Activated CD4-positive, alpha-beta T cell treated with anti-CD3 and anti-CD28 coated beads, Interleukin-2, amount 50 U/mL, for 4 hours (primary cell): ENCODE results near the gene PICALM.

Experiments used
- DNase-seq, 2 experiments: peaks; one replicate each; pipeline ENCODE4 v3.0.0-alpha.2; 2020

PICALM gene

GRCh38 chr11:86046116-86046515 is 22.8 kb downstream of the PICALM start:
- DNase-seq: no peak

DNA sequence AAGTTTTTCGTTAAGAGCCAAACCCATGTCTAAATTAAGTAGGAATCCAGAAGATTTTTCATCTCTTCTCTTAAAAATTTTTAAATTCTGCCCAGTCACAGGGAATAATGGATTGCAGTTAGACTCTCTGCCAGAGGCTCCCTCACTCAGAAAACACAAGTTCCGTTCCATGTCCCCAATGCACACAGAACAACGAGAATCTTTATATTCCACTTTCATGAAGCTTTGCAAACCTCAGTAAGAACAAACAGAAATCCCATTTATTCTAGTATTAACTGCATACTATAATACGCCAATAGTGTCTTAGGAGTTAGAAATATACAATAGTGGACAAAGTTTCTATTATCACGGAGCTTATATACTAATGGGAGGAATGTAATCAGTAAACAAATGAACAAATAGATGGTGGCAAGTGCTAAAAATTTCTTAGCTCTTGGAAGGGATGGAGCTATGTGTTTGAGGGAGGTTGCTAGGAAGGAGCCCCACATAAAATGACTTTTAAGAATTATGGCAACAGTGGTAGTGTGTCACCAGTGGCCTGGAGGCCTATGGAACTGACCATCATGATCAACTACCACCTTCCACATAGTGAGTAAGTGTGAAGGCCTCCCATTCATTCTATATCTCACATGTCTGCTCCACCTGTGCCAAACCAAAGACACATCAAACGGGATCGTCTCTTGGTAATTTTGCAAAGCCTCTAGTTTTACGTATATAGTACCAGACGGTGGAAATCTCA is 24.9 kb downstream of the PICALM start:
- DNase-seq: no peak

DNA sequence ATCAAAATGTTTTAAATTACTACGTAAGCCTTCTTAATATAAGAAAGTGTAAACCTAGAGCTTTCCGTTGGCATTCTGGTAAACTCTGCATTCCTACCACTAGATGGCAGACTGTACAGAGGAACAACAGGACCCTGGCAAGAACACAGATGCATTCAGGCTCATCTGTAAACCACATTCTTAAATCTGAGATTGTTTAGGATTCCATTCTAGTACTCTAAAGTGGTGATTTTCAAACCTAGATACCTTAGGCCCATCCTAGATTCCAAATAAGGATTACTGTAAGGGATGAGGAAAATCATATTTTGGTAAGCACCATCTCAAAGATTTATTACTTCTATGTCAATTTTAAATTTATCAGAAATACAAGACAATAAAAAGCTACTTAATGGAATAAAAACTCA is 26.9 kb downstream of the PICALM start:
- peak in 1 of 2 experiments; percentile 12 for DNase-seq

GRCh38 chr11:86040919-86041850 is 27.7 kb downstream of the PICALM start:
- no peak for DNase-seq

DNA sequence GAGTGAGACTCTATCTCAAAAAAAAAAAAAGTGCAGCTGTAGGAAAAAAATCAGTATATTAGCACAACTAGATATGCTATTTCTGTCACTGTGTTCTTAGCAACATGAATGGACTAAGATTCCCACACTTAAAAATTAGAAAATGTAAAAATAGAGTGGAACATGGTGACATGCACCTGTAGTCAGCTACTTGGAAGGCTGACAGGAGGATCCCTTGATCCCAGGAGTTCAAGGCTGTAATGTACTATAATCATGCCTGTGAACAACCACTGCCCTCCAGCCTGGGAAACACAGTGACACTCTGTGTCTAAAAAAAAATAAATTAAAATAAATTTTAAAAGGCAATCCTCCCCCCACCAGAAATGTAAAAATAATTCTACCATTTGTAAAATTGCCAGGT is 29.8 kb downstream of the PICALM start:
- DNase-seq: no peak

DNA sequence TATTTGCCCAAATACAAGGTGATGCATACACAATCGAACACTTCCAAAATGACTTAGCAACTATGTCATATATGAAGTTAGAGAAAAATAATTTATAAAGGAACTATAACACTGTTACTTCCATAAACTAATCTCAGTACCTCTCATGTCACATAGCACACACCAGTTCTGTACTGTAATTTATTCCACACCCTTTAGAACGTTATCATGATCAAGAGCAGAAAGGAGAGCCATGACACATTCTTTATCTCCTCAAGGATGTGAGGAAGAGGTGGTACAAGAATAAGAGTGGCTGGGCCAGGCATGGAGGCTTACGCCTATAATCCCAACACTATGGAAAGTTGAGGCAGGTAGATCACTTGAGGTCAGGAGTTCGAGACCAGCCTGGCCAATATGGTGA is 31.1 kb downstream of the PICALM start:
- DNase-seq: no peak

DNA sequence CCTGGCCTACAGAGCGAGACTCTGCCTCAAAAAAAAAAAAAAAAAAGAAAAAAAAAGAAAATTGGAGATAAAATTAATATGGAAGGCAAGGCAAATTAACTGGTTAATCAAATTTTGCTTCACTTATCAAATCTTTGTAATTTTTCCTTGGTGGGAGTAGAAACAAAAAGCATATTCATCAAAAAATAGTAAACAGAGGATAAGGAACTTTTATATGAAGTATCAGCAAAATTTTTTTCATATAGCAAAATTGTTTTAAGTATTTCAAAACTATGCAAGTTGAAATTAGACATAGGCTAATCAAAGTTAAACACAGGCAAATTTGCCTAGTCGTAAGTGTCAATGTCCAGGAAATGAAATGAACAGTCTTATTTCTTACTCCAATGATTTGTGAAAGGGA is 33.0 kb downstream of the PICALM start:
- no peak for DNase-seq

DNA sequence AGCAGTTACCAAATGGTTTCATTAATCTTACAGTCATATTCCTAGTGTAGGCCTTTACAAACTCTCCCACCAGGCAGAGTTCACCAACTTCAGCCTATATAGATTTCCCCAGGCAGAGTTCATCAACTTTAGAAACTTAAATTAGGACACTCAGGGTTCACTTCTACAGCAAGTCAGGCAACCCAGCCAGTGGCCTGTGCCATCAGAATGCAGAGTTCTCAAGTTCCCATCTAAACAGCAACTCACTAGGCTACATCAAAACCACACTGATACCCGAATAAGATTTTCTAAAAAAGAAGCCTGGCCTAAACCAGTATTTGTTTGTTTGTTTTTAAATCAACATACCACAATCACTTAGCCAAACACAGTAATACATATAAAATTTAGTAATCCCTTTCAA is 33.7 kb downstream of the PICALM start:
- DNase-seq: no peak

DNA sequence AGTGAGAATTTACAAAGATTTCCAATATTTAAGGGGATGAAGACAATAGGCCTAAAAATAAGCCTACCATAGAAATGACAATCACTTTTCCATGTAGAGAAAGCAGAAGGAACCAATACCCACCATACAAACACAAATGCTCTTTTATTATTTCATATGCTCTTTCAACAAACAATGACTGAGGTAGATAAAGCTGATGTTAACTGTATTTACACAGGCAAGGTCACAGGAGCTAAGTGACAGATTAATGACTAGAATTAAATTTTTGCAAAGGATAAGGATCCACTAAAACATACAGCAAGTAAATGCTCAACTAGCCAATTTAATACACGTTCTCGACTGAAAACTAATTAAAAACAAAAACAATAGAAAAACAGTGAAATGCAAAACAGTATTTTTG is 34.2 kb downstream of the PICALM start:
- DNase-seq: no peak

DNA sequence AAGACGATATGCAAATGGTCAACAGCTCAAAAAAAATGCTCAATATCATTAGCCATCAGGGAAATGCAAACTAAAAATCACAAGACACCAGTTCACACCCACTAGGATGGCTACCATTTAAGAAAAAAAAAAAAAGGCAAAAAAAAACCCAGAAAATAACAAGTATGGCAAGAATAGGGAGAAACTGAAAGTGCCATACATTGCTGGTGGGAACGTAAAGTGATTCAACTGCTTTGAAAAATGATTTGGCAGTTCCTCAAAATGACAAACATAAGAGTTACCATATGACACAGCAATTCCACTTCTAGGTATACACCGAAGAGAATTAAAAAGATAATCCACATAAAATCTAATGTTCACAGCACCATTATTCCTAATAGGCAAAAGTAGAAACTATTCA is 47.5 kb downstream of the PICALM start:
- DNase-seq: no peak

GRCh38 chr11:86018249-86018648 is 50.6 kb downstream of the PICALM start:
- no peak for DNase-seq

DNA sequence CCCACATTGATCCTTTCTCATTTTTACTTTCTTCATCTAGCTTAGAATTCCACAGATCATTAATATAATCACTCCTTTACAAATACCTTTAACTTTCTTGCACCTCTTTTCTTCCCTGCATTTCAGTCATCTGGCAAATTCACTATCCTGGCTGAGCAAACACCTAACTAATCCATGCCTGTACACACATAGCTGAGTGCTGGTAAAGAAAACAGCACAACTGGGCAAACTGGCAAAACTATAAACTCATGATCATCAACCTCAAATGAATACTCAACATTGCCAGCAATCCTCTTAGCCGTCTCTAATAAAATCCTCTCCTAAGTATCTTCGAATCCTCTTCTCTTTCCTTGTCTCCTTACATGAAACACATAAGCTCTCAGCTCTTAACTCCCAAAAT is 52.4 kb downstream of the PICALM start:
- no peak for DNase-seq

GRCh38 chr11:86015699-86016098 is 53.2 kb downstream of the PICALM start:
- DNase-seq: no peak

- no peak for DNase-seq
Observed at GRCh38 chr11:86014221-86014620, 54.7 kb downstream of the PICALM start.

DNA sequence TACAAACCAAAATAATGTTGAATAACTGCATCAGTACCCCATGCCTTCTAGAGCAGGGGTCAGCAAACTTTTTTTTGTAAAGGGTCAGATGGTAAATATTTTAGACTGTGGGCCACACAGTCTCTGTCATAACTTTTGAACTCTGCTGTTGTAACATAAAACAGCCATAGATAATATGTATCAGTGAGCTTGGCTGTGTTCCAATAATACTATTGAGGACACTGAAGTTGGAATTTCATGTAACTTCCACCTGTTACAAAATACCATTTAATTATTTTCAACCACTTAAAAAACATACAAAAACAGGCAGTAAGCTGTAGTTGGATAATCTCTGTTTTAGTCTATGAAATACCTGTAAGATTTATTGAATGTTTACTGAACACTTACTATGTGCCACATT is 55.2 kb downstream of the PICALM start:
- DNase-seq: no peak

DNA sequence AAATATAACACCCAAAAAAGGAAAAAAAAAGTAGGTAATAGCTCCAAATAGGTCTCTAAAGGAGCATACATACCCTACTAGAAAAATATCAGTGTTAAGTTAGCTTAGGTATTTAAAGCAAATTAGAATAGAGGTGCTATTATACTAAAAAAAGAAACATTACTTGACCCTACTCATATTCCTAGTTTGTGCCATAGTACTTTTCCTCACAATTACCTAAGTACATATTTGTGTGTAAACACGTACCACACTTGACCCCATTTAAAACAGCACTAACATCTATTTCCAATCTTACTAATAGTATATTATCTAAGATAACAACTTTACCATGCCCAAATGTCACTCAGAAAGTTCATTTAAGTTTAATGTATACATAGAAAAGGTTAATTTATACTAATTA is 57.7 kb downstream of the PICALM start:
- DNase-seq: no peak

GRCh38 chr11:86003654-86004053 is 65.2 kb downstream of the PICALM start:
- no peak for DNase-seq

DNA sequence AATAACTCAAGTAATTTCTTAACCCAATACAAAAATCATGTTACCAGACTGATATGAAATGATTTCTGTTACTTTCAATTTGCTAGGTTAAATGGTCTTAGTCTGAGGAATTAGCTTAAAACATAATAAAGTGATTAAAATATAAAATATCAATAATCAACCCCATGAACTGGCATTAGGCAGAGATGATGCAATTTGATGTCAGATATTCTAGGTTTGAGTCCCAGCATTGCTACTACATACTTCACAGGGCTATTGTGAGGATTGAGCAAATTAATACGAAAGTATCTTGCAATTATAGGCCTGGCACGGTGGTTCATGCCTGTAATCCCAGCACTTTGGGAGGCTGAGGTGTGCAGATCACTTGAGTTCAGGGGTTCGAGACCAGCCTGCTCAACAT is 66.5 kb downstream of the PICALM start:
- no peak for DNase-seq

- DNase-seq: no peak
Observed at GRCh38 chr11:85991508-85991907, 77.4 kb downstream of the PICALM start.

- DNase-seq: no peak
Observed at GRCh38 chr11:85989746-85990145, 79.1 kb downstream of the PICALM start.

GRCh38 chr11:85988780-85989179 is 80.1 kb downstream of the PICALM start:
- no peak for DNase-seq

- DNase-seq: no peak
Observed at GRCh38 chr11:85977751-85978160, 91.1 kb downstream of the PICALM start.

DNA sequence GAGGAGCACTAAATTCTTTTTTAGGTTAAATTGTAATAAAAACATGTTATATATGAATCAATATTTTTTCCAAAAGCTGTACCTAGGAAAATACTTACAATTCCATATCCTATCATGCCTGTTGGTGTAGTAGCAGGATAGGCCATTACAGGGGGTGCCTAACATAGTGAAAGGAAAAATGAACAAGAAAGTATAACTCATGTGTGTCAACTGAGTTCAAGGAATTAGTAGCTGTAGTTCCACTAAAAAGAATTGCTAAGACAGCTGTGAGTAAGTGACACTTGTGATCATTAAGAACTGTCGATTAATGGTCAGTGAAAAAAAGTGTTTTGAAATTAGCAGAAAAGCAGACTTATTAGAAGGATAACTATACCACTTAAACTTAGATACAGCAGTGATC is 92.4 kb downstream of the PICALM start:
- no peak for DNase-seq

DNA sequence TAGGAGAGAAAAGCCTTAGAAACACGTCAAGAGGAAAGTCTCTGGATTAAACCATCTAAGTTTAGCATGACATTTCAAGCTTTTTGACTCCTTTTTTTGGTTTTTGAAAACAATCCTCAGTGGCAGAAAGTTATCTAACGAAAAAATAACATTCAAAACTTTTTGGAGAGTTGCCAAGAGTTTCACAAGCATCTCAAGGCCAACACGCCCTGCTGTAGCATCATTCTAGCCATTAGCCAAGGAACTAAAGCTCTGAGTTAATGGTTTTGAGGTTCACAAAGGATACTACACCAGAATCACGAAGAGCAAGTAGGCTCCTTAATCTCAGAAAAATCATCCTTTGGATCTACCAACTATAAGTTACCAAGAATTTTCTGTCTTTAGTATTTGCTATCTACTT is 94.8 kb downstream of the PICALM start:
- DNase-seq: no peak
